Measurements from ENCODE around the gene INHBB.

GRCh38 chr2:120324933-120325332 lies 21.0 kb upstream of the INHBB start:
- no peak for TF ChIP-seq CTCF (IDR thresholded peaks at IDR 0.05)
- no peak for TF ChIP-seq POLR2AphosphoS5 (IDR thresholded peaks at IDR 0.05)
- no peak for TF ChIP-seq POLR2A (IDR thresholded peaks at IDR 0.05)
- TF ChIP-seq EP300 (IDR thresholded peaks at IDR 0.05): no peak
